Panc1 (cell line): Measurements from ENCODE around the gene TSPAN7. TPM values are rescaled to one million over a fixed set of nuclear protein-coding genes. Genes with fewer than 3 reads are reported as not detected.

Experiments used
- ATAC-seq: fragments of 200-7000 bp; cut with Tn5 transposase; 2 replicates; pipeline ENCODE4 v1.9.1; 2020; ENCODE audit warnings: mild to moderate bottlenecking, moderate library complexity
- BruUV-seq: library from RNA; stranded (reverse); fragments of 400-500 nt; replicated peaks from 2 replicates; lab custom pipeline; 2021; lab: Mats Ljungman, UMichigan
- CTCF ChIA-PET: fragments of 300-600 bp; sonication (Branson Sonifier 250); formaldehyde crosslinking; loops from one replicate; lab custom pipeline; 2022; ENCODE audit warnings: antibody characterized with exemption; lab: Charles Lee
- POLR2A ChIA-PET: fragments of 300-600 bp; sonication (Branson Sonifier 250); formaldehyde crosslinking; loops from one replicate; lab custom pipeline; 2022; ENCODE audit warnings: antibody characterized with exemption; lab: Charles Lee
- DNase-seq: peaks from one replicate; pipeline ENCODE4 v3.0.0-alpha.2; 2010; ENCODE audit warnings: low read depth, low spot score
- H3K27ac ChIP-seq: 2 replicates; pipeline ENCODE4 v1.5.1; 2011; ENCODE audit warnings: mild to moderate bottlenecking, low read length, inconsistent platforms
- H3K27me3 ChIP-seq: fragments of 200-500 bp; sonication (Bioruptor generic); 2 replicates; pipeline ENCODE4 v1.6.0; 2014; ENCODE audit warnings: low read length, inconsistent platforms; ENCODE audit not compliant: control insufficient read depth, insufficient read depth
- H3K36me3 ChIP-seq: fragments of 200-500 bp; sonication (Bioruptor generic); 2 replicates; pipeline ENCODE4 v1.5.1; 2014; ENCODE audit warnings: inconsistent platforms, mild to moderate bottlenecking, low read length, moderate library complexity; ENCODE audit not compliant: control insufficient read depth, insufficient read depth
- H3K4me1 ChIP-seq: 2 replicates; pipeline ENCODE4 v1.5.1; 2011; ENCODE audit warnings: inconsistent platforms, mild to moderate bottlenecking, low read length, moderate library complexity; ENCODE audit not compliant: control insufficient read depth, insufficient read depth
- H3K4me3 ChIP-seq, 2 experiments: 2 replicates each; pipeline ENCODE4 v1.5.1; 2011 to 2012; ENCODE audit warnings: low read depth in 2 of 2, low read length in 2 of 2, mild to moderate bottlenecking in 2 of 2, inconsistent platforms in 1 of 2, moderate library complexity in 1 of 2
- H3K9me3 ChIP-seq: fragments of 200-500 bp; sonication (Bioruptor generic); 2 replicates; pipeline ENCODE4 v1.5.1; 2014; ENCODE audit warnings: low read depth, mild to moderate bottlenecking, inconsistent platforms, low read length, moderate library complexity; ENCODE audit not compliant: control insufficient read depth, insufficient read depth
- POLR2AphosphoS5 ChIP-seq: IDR thresholded peaks from 2 replicates; pipeline ENCODE4 v1.6.1; 2012; ENCODE audit warnings: mild to moderate bottlenecking, low read depth, low read length, moderate library complexity
- SIN3A ChIP-seq: IDR thresholded peaks from 2 replicates; pipeline ENCODE4 v1.6.1; 2012; ENCODE audit warnings: low read depth, mild to moderate bottlenecking, low read length, moderate library complexity, borderline replicate concordance; ENCODE audit not compliant: insufficient read depth
- TCF7L2 ChIP-seq: IDR thresholded peaks from 2 replicates; pipeline ENCODE4 v1.6.1; 2011; ENCODE audit warnings: mild to moderate bottlenecking, low read depth, low read length, inconsistent platforms
- in situ Hi-C: cut with HindIII; loops from 2 replicates; pipeline ENCODE4 v1.10.0; 2016; ENCODE audit warnings: low sequenced_read_pairs, low pct_unique_long_range_greater_than_20kb
- intact Hi-C: fragments of 100-400 bp; cut with micrococcal nuclease; formaldehyde crosslinking; loops from one replicate; pipeline ENCODE4 v1.10.0; 2022; ENCODE audit not compliant: unreplicated experiment
- total RNA-seq: library from RNA; stranded (reverse); gene quantifications from one replicate; pipeline ENCODE4 v1.2.1, GENCODE V29; 2021; ENCODE audit not compliant: unreplicated experiment
- TF ChIP-seq, protein P1 (sequence below), 2 experiments: IDR thresholded peaks; 2 replicates each; pipeline ENCODE4 v1.6.1; 2011 to 2012; ENCODE audit warnings: low read depth in 2 of 2, control low read depth in 1 of 2, low read length in 1 of 2, mild to moderate bottlenecking in 1 of 2, moderate library complexity in 1 of 2; ENCODE audit not compliant: insufficient read depth in 1 of 2
- TF ChIP-seq, protein P2 (sequence below): fragments of 450-650 bp; IDR thresholded peaks from 2 replicates; pipeline ENCODE4 v1.5.1; 2017; ENCODE audit warnings: mild to moderate bottlenecking

The TSPAN7 gene
- total RNA-seq, 1 experiment from 2014 or later: 0.13 TPM

DNA sequence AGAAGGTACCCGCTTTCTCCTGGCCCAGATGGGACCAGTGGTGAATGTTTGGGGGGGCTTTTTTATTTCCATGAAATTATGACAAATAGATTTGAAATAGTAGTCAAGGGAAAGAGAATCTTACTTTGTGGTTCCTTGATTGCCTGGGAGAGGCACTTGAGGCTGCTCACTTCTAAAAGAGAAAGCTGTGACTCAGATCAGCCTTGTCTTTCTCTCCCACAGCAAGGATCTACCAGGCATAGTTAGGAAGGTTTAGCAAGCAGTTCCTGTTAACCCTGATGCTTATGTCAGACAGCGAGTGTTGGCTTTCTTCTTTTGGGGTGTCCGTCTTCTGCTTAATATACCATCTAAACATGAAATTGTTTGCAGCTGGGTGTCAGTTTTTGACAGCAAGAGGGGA lies 114.5 kb downstream of the TSPAN7 start:
- CTCF ChIA-PET: no interaction called here

DNA sequence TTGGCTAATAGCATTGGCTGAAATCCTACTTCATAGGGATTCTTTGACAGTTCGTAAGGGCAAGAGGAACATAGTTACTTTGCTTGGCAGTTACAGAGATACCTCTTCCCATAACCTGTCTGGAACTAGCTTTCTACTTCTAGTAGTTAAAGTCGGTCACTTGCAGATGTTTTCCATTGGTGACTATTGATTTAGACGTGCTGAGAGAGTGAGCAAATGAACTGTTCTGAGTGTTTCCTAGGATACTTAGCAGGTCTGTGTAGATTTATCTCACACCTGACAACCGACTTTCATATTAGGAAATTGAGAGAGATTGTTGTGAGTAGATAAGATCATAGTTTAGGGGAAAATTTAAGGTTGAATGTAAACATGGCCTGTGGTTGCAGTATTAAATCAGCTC lies 116.8 kb downstream of the TSPAN7 start:
- ChIA-PET CTCF (no interaction called here), POLR2A (no interaction called here)
- DNase-seq: no peak
- no peaks in the 10 kb centered on the region for H3K9me3 ChIP-seq
- intact Hi-C loops (no loop called here), in situ Hi-C loops (no loop called here)
- TF ChIP-seq, protein P1, sequence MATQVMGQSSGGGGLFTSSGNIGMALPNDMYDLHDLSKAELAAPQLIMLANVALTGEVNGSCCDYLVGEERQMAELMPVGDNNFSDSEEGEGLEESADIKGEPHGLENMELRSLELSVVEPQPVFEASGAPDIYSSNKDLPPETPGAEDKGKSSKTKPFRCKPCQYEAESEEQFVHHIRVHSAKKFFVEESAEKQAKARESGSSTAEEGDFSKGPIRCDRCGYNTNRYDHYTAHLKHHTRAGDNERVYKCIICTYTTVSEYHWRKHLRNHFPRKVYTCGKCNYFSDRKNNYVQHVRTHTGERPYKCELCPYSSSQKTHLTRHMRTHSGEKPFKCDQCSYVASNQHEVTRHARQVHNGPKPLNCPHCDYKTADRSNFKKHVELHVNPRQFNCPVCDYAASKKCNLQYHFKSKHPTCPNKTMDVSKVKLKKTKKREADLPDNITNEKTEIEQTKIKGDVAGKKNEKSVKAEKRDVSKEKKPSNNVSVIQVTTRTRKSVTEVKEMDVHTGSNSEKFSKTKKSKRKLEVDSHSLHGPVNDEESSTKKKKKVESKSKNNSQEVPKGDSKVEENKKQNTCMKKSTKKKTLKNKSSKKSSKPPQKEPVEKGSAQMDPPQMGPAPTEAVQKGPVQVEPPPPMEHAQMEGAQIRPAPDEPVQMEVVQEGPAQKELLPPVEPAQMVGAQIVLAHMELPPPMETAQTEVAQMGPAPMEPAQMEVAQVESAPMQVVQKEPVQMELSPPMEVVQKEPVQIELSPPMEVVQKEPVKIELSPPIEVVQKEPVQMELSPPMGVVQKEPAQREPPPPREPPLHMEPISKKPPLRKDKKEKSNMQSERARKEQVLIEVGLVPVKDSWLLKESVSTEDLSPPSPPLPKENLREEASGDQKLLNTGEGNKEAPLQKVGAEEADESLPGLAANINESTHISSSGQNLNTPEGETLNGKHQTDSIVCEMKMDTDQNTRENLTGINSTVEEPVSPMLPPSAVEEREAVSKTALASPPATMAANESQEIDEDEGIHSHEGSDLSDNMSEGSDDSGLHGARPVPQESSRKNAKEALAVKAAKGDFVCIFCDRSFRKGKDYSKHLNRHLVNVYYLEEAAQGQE (IDR thresholded peaks at IDR 0.05; ENCODE audit: insufficient read depth in 1 of 2, low read depth in 2 of 2, low read length in 1 of 2): no peak
- BruUV-seq: no TSS peak
- no peak overlapping the region for H3K4me3 ChIP-seq
- no peak overlapping the region for H3K27ac ChIP-seq
- ATAC-seq: no peak
- H3K27me3 ChIP-seq: no peaks in the 10 kb centered on the region; the same call in 1 of the 2 replicates
- H3K36me3 ChIP-seq: no peaks in the 10 kb centered on the region
- H3K4me1 ChIP-seq: no peaks in the 10 kb centered on the region

More for the DNA sequence above, 114.5 kb downstream of the TSPAN7 start:
- DNase-seq (no peak), ATAC-seq (no peak)
- in situ Hi-C loops: no loop called here
- Histone ChIP-seq H3K36me3 (no peaks in the 10 kb centered on the region), H3K27ac (no peak overlapping the region), H3K4me3 (no peak overlapping the region), H3K9me3 (no peaks in the 10 kb centered on the region), H3K27me3 (no peaks in the 10 kb centered on the region; the same call in 1 of the 2 replicates), H3K4me1 (no peaks in the 10 kb centered on the region)
- intact Hi-C loops: no loop called here
- POLR2A ChIA-PET: no interaction called here
- TF ChIP-seq SIN3A: no peak
- TF ChIP-seq POLR2AphosphoS5: no peak
- TF ChIP-seq, protein P1 (IDR thresholded peaks at IDR 0.05; ENCODE audit: insufficient read depth in 1 of 2, low read depth in 2 of 2, low read length in 1 of 2): no peak
- no peak for TF ChIP-seq TCF7L2
- no TSS peak for BruUV-seq

DNA sequence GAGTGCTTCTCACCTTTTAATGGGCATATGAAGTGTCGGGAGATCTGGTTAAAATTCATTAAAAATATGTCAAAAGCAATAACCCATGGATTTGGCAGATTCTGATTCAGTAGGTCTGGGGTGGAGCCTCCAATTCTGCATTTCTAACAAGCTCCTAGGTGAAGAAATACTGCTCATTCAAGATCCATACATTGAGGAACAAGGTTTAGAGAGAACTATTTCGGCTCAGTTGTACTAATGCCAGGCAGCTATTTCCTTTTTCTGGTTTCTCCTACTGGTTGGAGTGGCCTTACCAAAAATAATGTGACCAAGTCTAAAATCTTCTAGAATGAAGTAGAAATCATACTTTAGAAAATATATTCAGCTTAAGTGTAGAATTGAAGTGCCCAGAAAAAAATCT lies 117.5 kb downstream of the TSPAN7 start:
- in situ Hi-C loops (no loop called here), intact Hi-C loops (no loop called here)
- Histone ChIP-seq H3K9me3 (no peaks in the 10 kb centered on the region), H3K4me3 (no peak overlapping the region), H3K27ac (no peak overlapping the region), H3K4me1 (no peaks in the 10 kb centered on the region), H3K27me3 (no peaks in the 10 kb centered on the region; the same call in 1 of the 2 replicates), H3K36me3 (no peaks in the 10 kb centered on the region)
- BruUV-seq: no TSS peak
- no peak for ATAC-seq
- ChIA-PET POLR2A (no interaction called here), CTCF (no interaction called here)
- no peak for DNase-seq
- TF ChIP-seq, protein P1 (IDR thresholded peaks at IDR 0.05; ENCODE audit: insufficient read depth in 1 of 2, low read depth in 2 of 2, low read length in 1 of 2): no peak
- TF ChIP-seq POLR2AphosphoS5 (no peak), SIN3A (no peak), TCF7L2 (no peak)
- TF ChIP-seq, protein P2, sequence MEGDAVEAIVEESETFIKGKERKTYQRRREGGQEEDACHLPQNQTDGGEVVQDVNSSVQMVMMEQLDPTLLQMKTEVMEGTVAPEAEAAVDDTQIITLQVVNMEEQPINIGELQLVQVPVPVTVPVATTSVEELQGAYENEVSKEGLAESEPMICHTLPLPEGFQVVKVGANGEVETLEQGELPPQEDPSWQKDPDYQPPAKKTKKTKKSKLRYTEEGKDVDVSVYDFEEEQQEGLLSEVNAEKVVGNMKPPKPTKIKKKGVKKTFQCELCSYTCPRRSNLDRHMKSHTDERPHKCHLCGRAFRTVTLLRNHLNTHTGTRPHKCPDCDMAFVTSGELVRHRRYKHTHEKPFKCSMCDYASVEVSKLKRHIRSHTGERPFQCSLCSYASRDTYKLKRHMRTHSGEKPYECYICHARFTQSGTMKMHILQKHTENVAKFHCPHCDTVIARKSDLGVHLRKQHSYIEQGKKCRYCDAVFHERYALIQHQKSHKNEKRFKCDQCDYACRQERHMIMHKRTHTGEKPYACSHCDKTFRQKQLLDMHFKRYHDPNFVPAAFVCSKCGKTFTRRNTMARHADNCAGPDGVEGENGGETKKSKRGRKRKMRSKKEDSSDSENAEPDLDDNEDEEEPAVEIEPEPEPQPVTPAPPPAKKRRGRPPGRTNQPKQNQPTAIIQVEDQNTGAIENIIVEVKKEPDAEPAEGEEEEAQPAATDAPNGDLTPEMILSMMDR: no peak
